Measurements from ENCODE around the gene FAM78A. TPM values are rescaled to one million over a fixed set of nuclear protein-coding genes. Genes with fewer than 3 reads are reported as not detected.
A peak's percentile ranks its signal among the peaks of the same experiment; 100 is the strongest.

FAM78A gene
- total RNA-seq, 1 experiment from 2014 or later: 3.0 TPM

GRCh38 chr9:131275332-131276093 is 797 bp downstream of the FAM78A start:
- TF ChIP-seq STAT6 (CRISPR knock-in tag; conservative IDR thresholded peaks at IDR 0.05; ENCODE audit: low read depth) (no peak), USF1 (CRISPR knock-in tag; IDR thresholded peaks at IDR 0.05) (no peak), ZNF512 (CRISPR knock-in tag; IDR thresholded peaks at IDR 0.05; ENCODE audit: borderline replicate concordance) (no peak), SMAD3 (CRISPR knock-in tag; IDR thresholded peaks at IDR 0.05; ENCODE audit: borderline replicate concordance) (no peak), ZNF263 (CRISPR knock-in tag; IDR thresholded peaks at IDR 0.05; ENCODE audit: low read depth) (peak; percentile 65; the same call in 1 of the 2 replicates)
- Mint-ChIP-seq H3K36me3 (no peaks in the 10 kb centered on the region; the same call in 1 of the 2 replicates), H3K27ac (no peak overlapping the region), H3K27me3 (ENCODE audit: low read depth) (peaks cover 14% of the 10 kb centered on the region), H3K4me3 (peak overlapping the region; percentile 67), H3K9me3 (no peaks in the 10 kb centered on the region), H3K4me1 (peaks cover 26% of the 10 kb centered on the region)
- ATAC-seq (peak; percentile 52), DNase-seq (ENCODE audit: low spot score) (peak; percentile 59)
- CTCF ChIA-PET: interaction anchor here (0.5 to 7.8 kb wide), 6 partner anchors 13 to 228 kb away, joined by 3 to 57 read pairs (median 6); partner anchors contain the start of gene PLPP7
- POLR2A ChIA-PET: interaction anchor here (1.5 kb wide), 1 partner anchor 14 kb away, joined by 3 read pairs; the partner anchor contains the start of gene PLPP7

GRCh38 chr9:131274674-131275331 is 1.5 kb downstream of the FAM78A start:
- Mint-ChIP-seq H3K27ac (no peak overlapping the region), H3K36me3 (no peaks in the 10 kb centered on the region; the same call in 1 of the 2 replicates), H3K9me3 (no peaks in the 10 kb centered on the region), H3K4me1 (peaks cover 30% of the 10 kb centered on the region), H3K27me3 (ENCODE audit: low read depth) (peaks cover 14% of the 10 kb centered on the region), H3K4me3 (no peak overlapping the region)
- TF ChIP-seq AR (CRISPR knock-in tag; IDR thresholded peaks at IDR 0.05) (no peak), TCF7 (CRISPR knock-in tag; IDR thresholded peaks at IDR 0.05; ENCODE audit: low read depth) (no peak), ZSCAN18 (CRISPR knock-in tag; IDR thresholded peaks at IDR 0.05) (no peak), GTF2I (CRISPR knock-in tag; conservative IDR thresholded peaks at IDR 0.05) (no peak), RELA (CRISPR knock-in tag; IDR thresholded peaks at IDR 0.05; ENCODE audit: borderline replicate concordance) (no peak), ATF1 (CRISPR knock-in tag; IDR thresholded peaks at IDR 0.05) (no peak)
- ChIA-PET POLR2A (no interaction called here), CTCF (interaction anchor here (0.5 to 7.8 kb wide), 5 partner anchors 18 to 228 kb away, joined by 3 to 57 read pairs (median 5); no protein-coding TSS in a partner anchor)
- no peak for ATAC-seq
- DNase-seq (ENCODE audit: low spot score): no peak
